BLaER1 treated with 17β-estradiol and CSF1 and Interleukin-3, amounts not matched to agents 10 nM and 100 nM (cell line): ENCODE data around the gene MEN1.
A peak's percentile ranks its signal among the peaks of the same experiment; 100 is the strongest.
"Not testable (repeated sequence)": the region's sequence is repeated elsewhere in the genome, so short reads cannot be mapped to it uniquely, and the experiment has no call there.

Source experiments
- H3K27ac ChIP-seq, 11 experiments: shearing (Covaris generic); formaldehyde crosslinking; 2 replicates each; pipeline ENCODE4 v1.8.1; 2022
- H3K27me3 ChIP-seq, 11 experiments: shearing (Covaris generic); formaldehyde crosslinking; 2 replicates each; pipeline ENCODE4 v1.8.1; 2022
- H3K36me3 ChIP-seq, 11 experiments: shearing (Covaris generic); formaldehyde crosslinking; 2 replicates each; pipeline ENCODE4 v1.8.1; 2022
- H3K4me1 ChIP-seq, 10 experiments: shearing (Covaris generic); formaldehyde crosslinking; 2 replicates each; pipeline ENCODE4 v1.8.1; 2022
- H3K4me2 ChIP-seq, 11 experiments: shearing (Covaris generic); formaldehyde crosslinking; 2 replicates each; pipeline ENCODE4 v1.8.1; 2022
- H3K4me3 ChIP-seq, 10 experiments: shearing (Covaris generic); formaldehyde crosslinking; 2 replicates each; pipeline ENCODE4 v1.8.1; 2022
- H3K9ac ChIP-seq, 11 experiments: shearing (Covaris generic); formaldehyde crosslinking; 2 replicates each; pipeline ENCODE4 v1.8.1; 2022
- H3K9me3 ChIP-seq, 11 experiments: shearing (Covaris generic); formaldehyde crosslinking; replicated peaks in 1 of 11; 2 replicates each; pipeline ENCODE4 v1.8.1; 2022
- H4K20me1 ChIP-seq, 11 experiments: shearing (Covaris generic); formaldehyde crosslinking; 2 replicates each; pipeline ENCODE4 v1.8.1; 2022
- Cebpa-rat ChIP-seq, 11 experiments: shearing (Covaris generic); IDR thresholded peaks; 2 replicates each; pipeline ENCODE4 v1.8.1; 2022

MEN1 gene

GRCh38 chr11:64832467-64833197, 22.3 kb upstream of the MEN1 start:
- Histone ChIP-seq H4K20me1 (peaks cover 0 to 24% (median 0%) of the 10 kb centered on the region in 11 experiments; a peak in 6 of 22 replicates), H3K4me2 (peak overlapping the region in 8 of 11 experiments; percentile 18 to 80 (median 66); a peak in 13 of 22 replicates), H3K27ac (no peak overlapping the region), H3K9me3 (no peaks in the 10 kb centered on the region), H3K4me1 (peaks cover 9 to 53% (median 47%) of the 10 kb centered on the region in 10 experiments), H3K36me3 (no peaks in the 10 kb centered on the region), H3K27me3 (peaks cover 0 to 9% (median 0%) of the 10 kb centered on the region in 11 experiments; a peak in 2 of 22 replicates), H3K9ac (peak overlapping the region in 1 of 11 experiments; percentile 20; a peak in 1 of 22 replicates), H3K4me3 (no peak overlapping the region)
- no peak for TF ChIP-seq Cebpa-rat (IDR thresholded peaks at IDR 0.05)

GRCh38 chr11:64831411-64831891, 21.1 kb upstream of the MEN1 start:
- H3K9me3 ChIP-seq: no peaks in the 10 kb centered on the region
- H3K9ac ChIP-seq: peak overlapping the region in 4 of 11 experiments; percentile 17 to 41 (median 35); a peak in 3 of 22 replicates
- peaks cover 0 to 24% (median 0%) of the 10 kb centered on the region in 11 experiments; a peak in 5 of 22 replicates for H4K20me1 ChIP-seq
- peak overlapping the region in 9 of 11 experiments; percentile 1 to 80 (median 64); a peak in 16 of 22 replicates for H3K4me2 ChIP-seq
- no peak overlapping the region for H3K4me3 ChIP-seq
- H3K27me3 ChIP-seq: peaks cover 0 to 9% (median 0%) of the 10 kb centered on the region in 11 experiments; a peak in 2 of 22 replicates
- H3K27ac ChIP-seq: no peak overlapping the region
- H3K36me3 ChIP-seq: no peaks in the 10 kb centered on the region
- peaks cover 0 to 42% (median 35%) of the 10 kb centered on the region in 10 experiments; a peak in 17 of 20 replicates for H3K4me1 ChIP-seq
- TF ChIP-seq Cebpa-rat (IDR thresholded peaks at IDR 0.05): no peak

- H3K9ac ChIP-seq: no peak overlapping the region
- H3K27me3 ChIP-seq: peaks cover 0 to 6% (median 0%) of the 10 kb centered on the region in 11 experiments; a peak in 1 of 22 replicates
- peaks cover 0 to 28% (median 22%) of the 10 kb centered on the region in 10 experiments; a peak in 17 of 20 replicates for H3K4me1 ChIP-seq
- no peak for TF ChIP-seq Cebpa-rat (IDR thresholded peaks at IDR 0.05)
- H3K27ac ChIP-seq: no peak overlapping the region
- H3K4me3 ChIP-seq: no peak overlapping the region
- peaks cover 0 to 17% (median 0%) of the 10 kb centered on the region in 11 experiments; a peak in 5 of 22 replicates for H4K20me1 ChIP-seq
- H3K9me3 ChIP-seq: no peaks in the 10 kb centered on the region
- H3K36me3 ChIP-seq: no peaks in the 10 kb centered on the region
- peak overlapping the region in 5 of 11 experiments; percentile 26 to 68 (median 40); a peak in 6 of 22 replicates for H3K4me2 ChIP-seq
These were observed 19.3 kb upstream of the MEN1 start for GRCh38 chr11:64829536-64830251.

GRCh38 chr11:64827451-64827839, 17.1 kb upstream of the MEN1 start:
- Histone ChIP-seq H3K27me3 (peaks cover 0 to 6% (median 0%) of the 10 kb centered on the region in 11 experiments; a peak in 1 of 22 replicates), H3K27ac (no peak overlapping the region), H3K9me3 (no peaks in the 10 kb centered on the region), H3K36me3 (no peaks in the 10 kb centered on the region), H4K20me1 (peaks cover 0 to 11% (median 0%) of the 10 kb centered on the region in 11 experiments; a peak in 4 of 22 replicates), H3K4me3 (no peak overlapping the region), H3K4me1 (peaks cover 0 to 40% (median 27%) of the 10 kb centered on the region in 10 experiments; a peak in 17 of 20 replicates), H3K9ac (no peak overlapping the region), H3K4me2 (no peak overlapping the region)
- no peak for TF ChIP-seq Cebpa-rat (IDR thresholded peaks at IDR 0.05)

- H3K36me3 ChIP-seq: no peaks in the 10 kb centered on the region
- no peak overlapping the region for H3K4me2 ChIP-seq
- TF ChIP-seq Cebpa-rat (IDR thresholded peaks at IDR 0.05): no peak
- H3K27ac ChIP-seq: no peak overlapping the region
- H3K9ac ChIP-seq: no peak overlapping the region
- H3K4me3 ChIP-seq: no peak overlapping the region
- H3K4me1 ChIP-seq: peaks cover 0 to 33% (median 20%) of the 10 kb centered on the region in 10 experiments; a peak in 17 of 20 replicates
- peaks cover 0 to 9% (median 0%) of the 10 kb centered on the region in 11 experiments; a peak in 4 of 22 replicates for H4K20me1 ChIP-seq
- H3K27me3 ChIP-seq: peaks cover 0 to 6% (median 0%) of the 10 kb centered on the region in 11 experiments; a peak in 1 of 22 replicates
- H3K9me3 ChIP-seq: no peaks in the 10 kb centered on the region
These were observed 16.5 kb upstream of the MEN1 start for GRCh38 chr11:64826578-64827450.

GRCh38 chr11:64826062-64826461, 15.7 kb upstream of the MEN1 start:
- no peaks in the 10 kb centered on the region for H3K36me3 ChIP-seq
- no peak for TF ChIP-seq Cebpa-rat (IDR thresholded peaks at IDR 0.05)
- H3K4me3 ChIP-seq: no peak overlapping the region
- H3K9me3 ChIP-seq: no peaks in the 10 kb centered on the region
- no peaks in the 10 kb centered on the region for H3K27me3 ChIP-seq
- no peak overlapping the region for H3K9ac ChIP-seq
- peaks cover 0 to 9% (median 0%) of the 10 kb centered on the region in 11 experiments; a peak in 3 of 22 replicates for H4K20me1 ChIP-seq
- no peak overlapping the region for H3K27ac ChIP-seq
- peaks cover 0 to 26% (median 13%) of the 10 kb centered on the region in 10 experiments; a peak in 16 of 20 replicates for H3K4me1 ChIP-seq
- no peak overlapping the region for H3K4me2 ChIP-seq

GRCh38 chr11:64823568-64824119, 13.3 kb upstream of the MEN1 start:
- Histone ChIP-seq H3K27me3 (no peaks in the 10 kb centered on the region), H3K36me3 (no peaks in the 10 kb centered on the region), H3K27ac (no peak overlapping the region), H3K4me2 (peak overlapping the region in 1 of 11 experiments; percentile 8; a peak in 2 of 22 replicates), H3K9ac (no peak overlapping the region), H4K20me1 (no peaks in the 10 kb centered on the region), H3K4me3 (no peak overlapping the region), H3K9me3 (no peaks in the 10 kb centered on the region), H3K4me1 (peaks cover 0 to 14% (median 6%) of the 10 kb centered on the region in 10 experiments; a peak in 9 of 20 replicates)
- TF ChIP-seq Cebpa-rat (IDR thresholded peaks at IDR 0.05): no peak

- no peaks in the 10 kb centered on the region for H3K27me3 ChIP-seq
- H3K9ac ChIP-seq: no peak overlapping the region
- peaks cover 0 to 44% (median 32%) of the 10 kb centered on the region in 10 experiments; a peak in 18 of 20 replicates for H3K4me1 ChIP-seq
- TF ChIP-seq Cebpa-rat (IDR thresholded peaks at IDR 0.05): no peak
- H3K4me2 ChIP-seq: no peak overlapping the region
- H3K9me3 ChIP-seq: no peaks in the 10 kb centered on the region
- peaks cover 0 to 4% (median 0%) of the 10 kb centered on the region in 11 experiments; a peak in 1 of 22 replicates for H4K20me1 ChIP-seq
- H3K36me3 ChIP-seq: no peaks in the 10 kb centered on the region
- no peak overlapping the region for H3K4me3 ChIP-seq
- no peak overlapping the region for H3K27ac ChIP-seq
These were observed 7.1 kb upstream of the MEN1 start for GRCh38 chr11:64817476-64817875.

- Histone ChIP-seq H3K4me2 (peak overlapping the region in 9 of 11 experiments; percentile 49 to 88 (median 80); a peak in 18 of 22 replicates), H3K27ac (peak overlapping the region in 6 of 11 experiments; percentile 8 to 57 (median 31); a peak in 7 of 22 replicates), H3K4me1 (peaks cover 0 to 52% (median 33%) of the 10 kb centered on the region in 10 experiments; a peak in 18 of 20 replicates)
- not testable (repeated sequence) for H3K4me3 ChIP-seq, H3K27me3 ChIP-seq, H3K9ac ChIP-seq, H3K36me3 ChIP-seq, H3K9me3 ChIP-seq, H4K20me1 ChIP-seq
These were observed 5.1 kb upstream of the MEN1 start for GRCh38 chr11:64815433-64815832.
